HG03521 (cell line): Measurements from ENCODE around the gene DIAPH1.

Experiments used
- ATAC-seq: cut with Tn5 transposase; IDR thresholded peaks from one replicate; pipeline ENCODE4 v1.9.1; 2021; ENCODE audit warnings: mild to moderate bottlenecking, moderate library complexity; ENCODE audit not compliant: unreplicated experiment

The DIAPH1 gene

DNA sequence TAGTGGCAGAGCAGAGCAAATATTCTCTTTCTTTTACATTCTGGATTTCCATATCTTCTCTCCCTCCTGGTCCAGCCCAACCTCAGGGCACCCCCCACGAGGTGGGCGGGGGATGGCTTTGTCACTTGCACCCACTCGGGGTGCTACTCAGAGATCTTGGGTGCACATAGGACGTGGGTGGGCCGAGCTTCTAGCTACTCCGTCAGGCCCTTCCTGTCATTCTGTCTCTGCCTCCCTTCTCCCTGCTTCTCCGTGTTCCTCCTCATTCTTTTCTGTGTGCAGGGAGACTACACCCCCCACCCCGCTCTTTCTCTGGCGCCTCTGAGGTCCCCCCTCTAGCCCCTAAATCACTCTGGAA, 110.4 kb downstream of the DIAPH1 start:
- ATAC-seq, result no peak

DNA sequence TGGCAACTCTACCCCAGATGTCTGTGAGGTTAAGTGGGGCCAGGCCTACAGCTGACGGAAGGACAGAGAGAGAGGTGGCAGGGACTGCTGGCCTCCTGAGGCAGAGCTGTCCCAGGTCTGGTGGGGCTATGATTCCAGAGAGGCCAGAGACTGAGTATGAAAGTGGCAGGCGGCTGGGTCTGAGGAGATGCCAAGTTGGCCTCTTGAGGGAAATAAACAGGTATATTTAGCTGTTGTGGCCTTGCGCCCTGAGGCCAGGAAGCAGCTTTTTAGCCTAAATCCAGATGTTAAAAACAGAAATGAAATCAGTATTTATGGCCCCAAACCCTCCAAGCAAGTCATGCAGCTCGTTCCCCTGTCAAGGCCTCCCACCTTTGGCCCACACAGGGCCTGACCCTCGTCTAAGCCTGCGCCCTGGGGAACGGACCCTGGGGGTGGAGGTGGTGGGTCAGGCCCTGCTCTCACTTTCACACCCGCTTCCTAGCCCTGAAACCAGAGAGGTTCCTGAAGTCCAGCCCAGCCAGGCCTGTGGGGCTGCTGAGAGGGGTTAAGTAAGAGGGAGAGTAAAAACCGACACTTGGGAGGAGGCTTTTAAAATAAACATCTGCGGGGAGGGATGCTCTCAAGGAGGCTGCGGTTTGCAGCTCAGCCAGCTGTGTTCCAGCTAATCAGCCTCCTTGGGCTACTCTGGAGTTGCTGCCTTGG, 111.3 kb downstream of the DIAPH1 start:
- ATAC-seq, result peak; percentile 29

DNA sequence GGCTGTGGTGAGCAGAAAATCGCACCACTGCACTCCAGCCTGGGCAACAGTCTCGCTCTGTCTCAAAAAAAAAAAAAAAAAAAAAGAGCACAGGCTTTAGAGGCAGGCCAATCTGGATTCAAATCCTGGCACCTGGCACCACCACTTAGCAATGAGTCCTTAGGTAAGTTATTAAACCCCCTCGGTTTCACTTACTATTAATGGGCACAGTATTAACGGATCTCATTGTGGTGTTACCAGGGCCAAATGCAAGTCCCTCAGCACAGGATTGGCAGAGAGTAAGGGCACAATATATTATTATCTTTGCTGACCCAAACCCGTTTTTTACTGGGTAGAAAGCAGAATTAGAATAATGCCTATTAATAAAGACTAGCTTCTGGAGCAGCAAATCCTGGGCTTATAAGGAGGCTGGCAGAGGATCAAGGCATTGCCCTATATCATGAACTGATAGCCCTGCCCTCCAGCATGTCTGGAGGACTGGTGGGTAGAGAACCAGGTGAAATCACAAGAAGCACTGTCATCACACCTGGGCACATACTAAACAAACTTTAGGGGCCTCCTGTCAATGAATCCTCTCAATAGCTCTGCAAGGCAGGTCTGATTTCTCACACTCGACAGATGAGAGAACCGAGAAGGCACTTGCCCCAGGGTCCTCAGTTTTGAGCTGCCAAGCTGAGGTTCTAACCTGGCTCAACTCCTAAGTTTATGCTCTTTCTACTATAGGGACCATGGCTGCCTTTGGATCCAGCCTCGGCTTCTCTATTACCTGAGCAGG, 112.2 kb downstream of the DIAPH1 start:
- ATAC-seq, result no peak

DNA sequence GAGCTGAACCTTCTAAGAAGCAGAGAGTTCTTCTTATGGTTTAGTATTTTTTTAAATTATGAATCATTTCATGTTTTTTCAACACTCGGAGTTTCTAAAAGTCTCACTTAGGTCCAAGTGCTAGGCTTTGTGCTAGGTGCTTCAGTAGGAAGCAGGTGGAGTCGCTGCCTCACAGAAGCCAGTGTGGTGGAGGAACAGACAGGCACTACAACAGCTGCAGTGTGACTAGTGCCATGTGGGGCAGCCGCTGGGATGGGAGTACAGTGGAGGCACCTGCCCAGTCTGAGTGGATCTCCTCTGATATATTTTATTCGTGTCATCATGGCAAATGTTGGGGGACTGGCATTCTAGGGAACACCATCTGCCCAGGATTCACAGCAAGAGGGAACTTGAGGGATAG, 114.6 kb downstream of the DIAPH1 start:
- ATAC-seq, result no peak

DNA sequence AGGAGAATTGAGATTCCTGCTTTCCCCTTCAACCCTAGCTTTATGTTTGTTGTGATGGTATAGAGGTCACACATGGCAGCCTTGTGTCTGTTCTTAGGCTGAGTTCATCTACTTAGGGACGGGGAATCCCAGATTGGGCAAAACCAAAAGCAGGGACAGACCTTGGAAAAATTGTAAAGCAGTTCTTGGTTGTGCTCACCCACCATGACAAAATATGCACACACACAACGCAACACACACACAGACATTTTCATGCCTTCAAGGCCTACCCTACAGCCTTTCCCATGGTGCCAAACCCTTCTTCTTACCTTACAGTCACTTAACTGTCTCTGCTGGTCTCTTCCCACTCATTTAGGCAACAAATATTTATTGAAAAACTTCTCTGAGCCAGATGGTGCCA, 115.1 kb downstream of the DIAPH1 start:
- ATAC-seq, result no peak

DNA sequence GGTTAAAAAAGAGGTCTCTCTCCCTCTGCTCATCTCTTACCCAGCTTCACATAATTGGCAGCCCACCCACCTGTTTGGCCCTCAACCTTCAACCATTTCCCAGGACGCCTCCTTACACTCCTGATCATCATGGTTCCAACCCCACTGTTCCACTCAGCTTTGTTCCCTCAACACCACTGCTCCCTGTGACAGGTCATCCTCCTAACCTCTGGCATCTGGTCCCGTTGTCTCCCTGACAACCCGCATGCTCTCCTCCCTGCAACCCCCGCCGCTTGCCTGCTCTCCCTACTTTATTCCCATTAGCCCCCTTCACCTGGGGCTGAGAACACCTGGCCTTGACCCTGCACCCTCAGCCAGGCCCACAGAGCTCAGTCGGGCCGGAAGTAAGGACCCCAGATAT, 117.0 kb downstream of the DIAPH1 start:
- ATAC-seq, result no peak

DNA sequence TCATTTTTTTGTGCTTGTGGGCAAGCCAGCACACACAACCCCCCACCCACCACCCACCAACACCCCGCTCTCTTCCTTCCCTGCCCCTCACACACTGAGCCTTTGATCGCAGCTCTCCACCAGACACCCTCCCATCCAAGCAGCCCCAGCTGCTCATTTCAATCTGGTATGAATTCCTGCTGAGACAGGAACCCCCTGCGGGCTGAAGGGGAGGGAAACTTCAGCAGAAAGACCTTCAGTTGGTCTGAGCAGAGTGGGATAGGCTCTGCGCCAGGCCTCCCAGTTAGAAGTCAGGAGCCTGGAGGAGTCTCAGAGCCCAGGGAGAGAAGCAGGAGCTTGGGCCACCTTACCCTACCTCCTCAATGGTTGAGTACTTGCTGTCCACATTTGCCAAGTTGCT, 122.8 kb downstream of the DIAPH1 start:
- ATAC-seq, result no peak

DNA sequence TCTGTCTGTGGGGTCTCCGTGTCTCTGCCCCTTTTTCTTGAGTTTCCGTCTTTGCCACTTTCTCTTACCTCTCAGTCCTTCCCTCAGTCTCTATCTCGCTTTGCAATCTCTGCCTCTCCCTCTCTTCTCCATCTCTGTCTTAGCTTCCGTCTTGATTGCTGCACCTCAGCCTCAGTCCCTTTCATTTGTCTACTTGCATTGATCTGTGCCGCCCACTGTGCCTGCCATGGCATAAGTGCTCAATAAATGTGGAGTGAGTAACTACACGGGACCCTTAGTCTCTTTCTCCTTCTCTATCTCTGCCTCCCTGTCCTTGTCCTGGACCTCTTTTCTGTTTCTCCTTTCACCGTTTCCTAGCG, 123.4 kb downstream of the DIAPH1 start:
- ATAC-seq, result no peak

DNA sequence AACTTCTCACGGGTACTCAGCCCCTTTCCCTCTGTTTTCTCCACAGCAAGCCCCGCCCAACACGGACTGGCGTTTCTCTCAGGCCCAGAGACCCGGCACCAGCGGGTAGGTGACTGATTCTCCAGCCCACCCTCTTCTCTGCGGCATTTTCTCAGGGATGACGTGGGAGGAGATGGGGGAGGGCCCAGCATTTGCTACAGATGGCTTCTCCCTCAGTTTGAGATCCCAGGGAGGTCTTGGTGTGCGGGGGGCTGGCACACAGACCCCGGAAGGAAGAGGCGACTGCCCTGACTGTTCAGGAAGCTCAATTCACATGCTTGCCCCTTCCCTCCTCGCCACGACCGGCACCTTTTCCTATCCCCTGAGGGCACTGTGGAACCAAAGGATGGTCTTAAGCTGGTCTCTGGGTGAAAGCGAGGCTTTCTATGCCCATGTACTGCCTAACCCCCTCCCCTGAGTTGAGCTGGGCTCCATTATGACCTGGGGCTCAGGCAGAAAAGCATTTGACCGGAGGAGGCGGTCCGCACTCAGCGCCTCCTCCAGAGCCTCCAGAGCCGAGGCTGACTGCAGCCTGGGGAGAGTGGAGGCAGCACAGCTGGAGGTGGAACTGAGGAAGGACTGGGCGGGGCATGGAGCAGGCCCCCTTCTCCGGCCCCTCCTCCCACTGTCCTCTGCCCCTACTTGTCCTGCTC, 123.9 kb downstream of the DIAPH1 start:
- no peak for ATAC-seq

DNA sequence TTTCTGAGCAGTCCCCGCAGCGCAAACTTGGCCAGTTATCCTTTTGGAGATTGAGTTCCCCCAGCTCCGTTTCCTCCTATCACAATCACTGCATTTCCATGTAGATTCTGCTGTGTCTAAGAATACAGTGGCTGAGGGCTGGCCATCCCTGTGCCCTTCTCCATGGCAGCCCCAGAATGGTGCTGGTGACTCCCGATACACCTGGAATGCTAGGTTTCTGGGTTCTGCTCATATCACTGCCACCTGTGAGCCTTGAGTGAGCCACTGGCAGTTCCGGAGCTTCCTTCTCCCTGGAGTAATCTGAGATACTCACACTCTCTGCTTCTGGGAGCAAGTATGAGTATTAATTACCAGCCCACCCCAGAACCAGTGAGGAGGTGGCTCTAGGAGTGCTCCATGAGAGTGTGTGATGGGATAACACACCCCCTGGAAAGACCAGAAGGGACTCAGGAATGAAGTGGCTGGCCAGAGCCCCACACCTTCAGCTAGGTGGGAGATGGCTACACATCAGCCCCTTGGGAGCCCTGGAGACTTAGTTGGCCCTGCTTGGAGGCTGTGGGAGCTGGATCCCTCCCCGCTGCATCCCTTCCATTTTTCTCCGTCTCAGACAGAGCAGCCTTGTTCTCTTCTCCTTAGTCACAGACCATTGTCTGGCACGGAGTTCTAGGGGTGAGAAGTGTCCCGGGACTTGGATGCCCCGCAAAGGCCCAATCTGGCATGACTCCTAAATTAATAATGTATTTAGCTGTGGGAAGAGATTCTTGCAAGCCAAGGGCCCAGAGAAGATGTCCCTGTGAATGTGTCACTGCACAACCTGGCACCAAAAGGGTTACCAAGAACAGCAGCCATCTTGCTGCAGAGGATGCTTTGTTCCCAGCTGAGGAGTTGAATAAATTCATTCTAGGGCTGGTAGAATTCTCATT, 125.0 kb downstream of the DIAPH1 start:
- no peak for ATAC-seq

DNA sequence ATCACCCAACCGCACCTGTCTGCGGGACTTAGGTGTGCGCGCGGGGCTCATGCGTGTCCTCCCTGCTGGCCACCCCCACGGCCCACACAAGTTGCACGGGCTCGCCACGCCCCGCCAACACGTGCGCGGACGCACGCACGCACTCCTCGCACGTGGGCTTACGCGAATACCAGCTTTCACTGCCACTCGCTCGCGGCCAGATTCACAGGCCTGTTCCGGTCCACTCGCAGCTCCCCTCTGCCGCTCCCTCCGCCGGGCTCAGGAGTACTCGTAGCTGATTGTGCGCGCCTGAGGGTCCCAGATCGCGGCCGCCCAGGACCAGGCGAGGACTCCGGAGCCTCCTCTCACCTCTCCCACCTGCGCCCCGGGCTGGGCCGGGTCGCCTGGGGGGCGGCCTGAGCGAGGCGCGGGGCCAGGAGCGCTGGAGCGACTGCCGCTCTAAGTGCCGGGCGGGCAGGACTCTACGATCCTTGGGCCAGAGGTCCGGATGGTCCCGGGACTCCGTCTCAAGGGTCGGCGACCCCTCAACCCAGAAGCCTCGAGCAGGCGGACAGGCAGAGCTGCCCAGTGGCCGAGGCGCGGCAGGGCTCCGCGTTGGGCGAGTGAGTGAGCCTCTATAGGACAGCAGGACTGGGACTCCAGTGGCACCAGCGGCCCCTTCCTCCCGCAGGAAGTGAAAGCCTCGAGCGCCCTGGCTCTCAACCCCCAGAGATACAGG, 126.5 kb downstream of the DIAPH1 start:
- peak; percentile 41 for ATAC-seq

DNA sequence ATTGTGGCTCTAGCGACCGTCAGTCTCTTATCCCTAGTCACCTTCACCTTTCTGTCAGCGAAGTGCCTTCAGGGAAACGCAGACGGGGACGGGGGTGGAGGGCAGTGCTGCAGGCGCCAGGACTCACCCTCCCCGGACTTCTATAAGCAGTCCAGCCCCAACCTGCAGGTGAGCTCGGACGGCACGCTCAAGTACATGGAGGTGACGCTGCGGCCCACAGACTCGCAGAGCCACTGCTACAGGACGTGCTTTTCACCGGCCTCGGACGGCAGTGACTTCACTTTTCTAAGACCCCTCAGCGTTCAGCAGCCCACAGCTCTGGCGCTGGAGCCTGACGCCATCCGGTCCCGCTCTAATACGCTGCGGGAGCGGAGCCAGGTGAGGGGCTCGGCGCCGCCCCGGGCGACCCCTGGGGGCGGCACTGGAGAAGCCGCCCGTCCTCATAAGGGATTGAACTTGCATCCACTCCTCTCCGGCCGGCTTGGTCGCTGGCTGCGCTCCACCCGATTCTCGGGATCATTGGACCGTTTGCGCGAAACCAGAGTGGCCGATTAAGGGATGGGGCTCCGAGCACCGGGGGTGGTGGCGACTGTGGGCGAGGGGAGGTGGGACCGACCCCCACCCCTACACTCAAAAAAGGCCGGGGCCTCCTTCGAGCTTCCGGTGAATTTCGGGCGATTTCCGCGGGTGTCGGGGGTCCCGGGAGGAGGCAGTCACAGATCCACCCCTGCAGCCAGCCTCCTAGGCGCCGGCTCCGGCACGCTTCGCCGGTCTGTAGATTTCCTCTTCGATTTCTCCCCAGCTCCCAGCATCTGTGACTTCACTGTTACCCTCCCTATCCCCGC, 127.3 kb downstream of the DIAPH1 start:
- ATAC-seq, result peak; percentile 19

DNA sequence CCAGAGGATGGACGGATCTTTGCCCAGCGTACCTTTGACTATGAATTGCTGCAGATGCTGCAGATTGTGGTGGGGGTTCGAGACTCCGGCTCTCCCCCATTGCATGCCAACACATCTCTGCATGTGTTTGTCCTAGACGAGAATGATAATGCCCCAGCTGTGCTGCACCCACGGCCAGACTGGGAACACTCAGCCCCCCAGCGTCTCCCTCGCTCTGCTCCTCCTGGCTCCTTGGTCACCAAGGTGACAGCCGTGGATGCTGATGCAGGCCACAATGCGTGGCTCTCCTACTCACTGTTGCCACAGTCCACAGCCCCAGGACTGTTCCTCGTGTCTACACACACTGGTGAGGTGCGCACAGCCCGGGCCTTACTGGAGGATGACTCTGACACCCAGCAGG, 128.0 kb downstream of the DIAPH1 start:
- ATAC-seq, result no peak

DNA sequence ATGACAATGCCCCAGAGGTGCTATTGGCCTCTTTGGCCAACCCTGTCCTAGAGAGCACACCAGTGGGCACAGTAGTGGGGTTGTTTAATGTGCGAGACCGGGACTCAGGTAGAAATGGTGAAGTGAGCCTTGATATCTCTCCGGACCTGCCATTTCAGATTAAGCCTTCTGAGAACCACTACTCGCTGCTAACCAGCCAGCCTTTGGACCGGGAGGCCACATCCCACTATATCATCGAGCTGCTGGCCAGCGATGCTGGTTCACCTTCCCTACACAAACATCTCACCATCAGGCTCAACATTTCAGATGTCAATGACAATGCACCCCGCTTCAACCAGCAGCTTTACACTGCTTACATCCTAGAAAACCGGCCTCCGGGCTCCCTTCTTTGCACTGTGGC, 128.5 kb downstream of the DIAPH1 start:
- no peak for ATAC-seq

DNA sequence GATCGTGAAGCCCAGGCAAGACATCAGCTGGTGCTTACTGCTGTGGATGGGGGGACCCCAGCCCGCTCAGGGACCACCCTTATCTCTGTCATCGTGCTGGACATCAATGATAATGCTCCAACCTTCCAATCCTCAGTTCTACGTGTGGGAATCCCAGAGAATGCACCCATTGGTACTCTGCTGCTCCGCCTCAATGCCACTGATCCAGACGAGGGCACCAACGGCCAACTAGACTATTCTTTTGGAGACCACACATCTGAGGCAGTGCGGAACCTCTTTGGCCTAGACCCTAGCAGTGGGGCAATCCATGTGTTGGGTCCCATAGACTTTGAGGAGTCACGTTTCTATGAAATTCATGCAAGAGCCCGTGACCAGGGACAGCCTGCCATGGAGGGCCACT, 129.0 kb downstream of the DIAPH1 start:
- no peak for ATAC-seq

DNA sequence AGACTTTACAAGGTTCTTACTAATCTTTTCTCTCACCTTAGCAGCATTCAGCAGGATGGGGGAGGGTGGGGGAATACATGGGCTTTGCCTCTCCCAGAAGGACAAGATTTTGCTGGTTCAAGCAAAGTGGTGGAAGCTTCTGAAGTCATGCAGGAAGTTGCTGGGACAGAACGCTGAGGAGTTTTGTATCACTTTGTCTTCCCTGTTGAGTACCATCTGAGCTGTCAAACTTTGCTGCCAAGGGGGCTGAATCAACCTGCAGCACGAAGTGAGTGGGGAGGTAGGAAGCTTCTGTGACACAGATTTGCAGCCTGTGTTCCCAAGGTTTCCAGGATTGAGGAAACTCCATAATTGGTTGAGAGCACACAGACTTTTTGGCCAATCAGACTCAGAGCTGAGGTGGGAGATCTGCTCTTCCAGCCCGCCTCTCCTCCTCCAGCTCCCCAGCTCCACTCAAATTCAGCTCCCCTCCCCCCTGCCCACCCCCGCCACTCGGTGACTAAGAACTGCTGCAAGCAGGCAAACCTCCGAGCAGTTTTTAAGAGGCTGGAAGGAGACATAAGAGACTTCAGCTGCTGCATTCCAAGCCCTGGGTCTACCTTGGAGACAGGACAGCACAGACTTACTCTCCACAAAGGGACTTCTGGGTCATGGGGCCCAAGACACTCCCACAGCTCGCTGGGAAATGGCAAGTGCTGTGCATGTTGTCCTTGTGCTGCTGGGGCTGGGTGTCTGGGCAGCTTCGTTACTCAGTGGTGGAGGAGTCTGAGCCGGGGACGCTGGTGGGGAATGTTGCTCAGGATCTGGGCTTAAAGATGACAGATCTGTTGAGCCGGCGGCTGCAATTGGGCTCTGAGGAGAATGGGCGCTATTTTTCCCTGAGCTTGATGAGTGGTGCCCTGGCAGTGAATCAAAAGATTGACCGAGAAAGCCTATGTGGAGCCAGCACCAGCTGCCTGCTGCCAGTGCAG, 129.9 kb downstream of the DIAPH1 start, which contains the start of gene PCDHGC5:
Gene PCDHGC5 (plus strand): TSS at position 491 of the 971 bp plus-strand sequence. CDS start 160 bp downstream, at position 651.
- ATAC-seq, result no peak

DNA sequence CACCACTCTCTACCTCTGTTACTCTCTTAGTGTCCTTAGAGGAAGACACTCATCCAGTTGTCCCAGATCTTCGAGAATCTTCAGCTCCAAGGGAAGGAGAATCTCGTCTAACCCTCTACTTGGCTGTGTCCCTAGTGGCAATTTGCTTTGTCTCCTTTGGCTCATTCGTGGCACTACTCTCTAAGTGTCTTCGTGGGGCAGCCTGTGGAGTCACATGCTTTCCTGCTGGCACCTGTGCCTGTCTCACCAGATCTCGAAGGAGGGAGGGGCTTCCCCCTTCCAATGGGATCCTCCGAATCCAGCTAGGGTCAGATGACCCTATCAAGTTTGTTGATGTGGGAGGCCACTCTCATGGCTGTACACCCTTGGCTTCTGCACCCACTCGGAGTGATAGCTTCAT, 131.7 kb downstream of the DIAPH1 start:
- ATAC-seq, result no peak

DNA sequence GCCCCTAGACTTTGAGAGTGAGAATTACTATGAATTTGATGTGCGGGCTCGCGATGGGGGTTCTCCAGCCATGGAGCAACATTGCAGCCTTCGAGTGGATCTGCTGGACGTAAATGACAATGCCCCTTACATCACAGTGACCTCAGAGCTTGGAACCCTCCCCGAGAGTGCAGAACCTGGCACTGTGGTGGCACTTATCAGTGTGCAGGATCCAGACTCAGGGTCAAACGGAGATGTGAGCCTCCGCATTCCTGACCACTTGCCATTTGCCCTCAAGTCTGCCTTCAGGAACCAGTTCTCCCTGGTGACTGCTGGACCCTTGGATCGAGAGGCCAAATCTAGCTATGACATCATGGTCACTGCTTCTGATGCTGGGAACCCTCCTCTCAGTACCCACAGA, 132.7 kb downstream of the DIAPH1 start:
- ATAC-seq, result no peak
